GM12864 (cell line): ENCODE data around the gene METTL5.
"Not testable (repeated sequence)": the region's sequence is repeated elsewhere in the genome, so short reads cannot be mapped to it uniquely, and the experiment has no call there.

ENCODE experiments used
- DNase-seq: peaks from one replicate; pipeline ENCODE4 v3.0.0-alpha.2; 2011; ENCODE audit warnings: low read depth
- H3K4me3 ChIP-seq: 2 replicates; pipeline ENCODE4 v1.5.1; 2011; ENCODE audit warnings: mild to moderate bottlenecking, low read depth, low read length, control low read depth
- CTCF ChIP-seq: IDR thresholded peaks from 2 replicates; pipeline ENCODE4 v1.5.1; 2011; ENCODE audit warnings: low read depth, mild to moderate bottlenecking, moderate library complexity, low read length, control low read depth, inconsistent platforms; ENCODE audit errors: missing control alignments

The METTL5 gene

DNA sequence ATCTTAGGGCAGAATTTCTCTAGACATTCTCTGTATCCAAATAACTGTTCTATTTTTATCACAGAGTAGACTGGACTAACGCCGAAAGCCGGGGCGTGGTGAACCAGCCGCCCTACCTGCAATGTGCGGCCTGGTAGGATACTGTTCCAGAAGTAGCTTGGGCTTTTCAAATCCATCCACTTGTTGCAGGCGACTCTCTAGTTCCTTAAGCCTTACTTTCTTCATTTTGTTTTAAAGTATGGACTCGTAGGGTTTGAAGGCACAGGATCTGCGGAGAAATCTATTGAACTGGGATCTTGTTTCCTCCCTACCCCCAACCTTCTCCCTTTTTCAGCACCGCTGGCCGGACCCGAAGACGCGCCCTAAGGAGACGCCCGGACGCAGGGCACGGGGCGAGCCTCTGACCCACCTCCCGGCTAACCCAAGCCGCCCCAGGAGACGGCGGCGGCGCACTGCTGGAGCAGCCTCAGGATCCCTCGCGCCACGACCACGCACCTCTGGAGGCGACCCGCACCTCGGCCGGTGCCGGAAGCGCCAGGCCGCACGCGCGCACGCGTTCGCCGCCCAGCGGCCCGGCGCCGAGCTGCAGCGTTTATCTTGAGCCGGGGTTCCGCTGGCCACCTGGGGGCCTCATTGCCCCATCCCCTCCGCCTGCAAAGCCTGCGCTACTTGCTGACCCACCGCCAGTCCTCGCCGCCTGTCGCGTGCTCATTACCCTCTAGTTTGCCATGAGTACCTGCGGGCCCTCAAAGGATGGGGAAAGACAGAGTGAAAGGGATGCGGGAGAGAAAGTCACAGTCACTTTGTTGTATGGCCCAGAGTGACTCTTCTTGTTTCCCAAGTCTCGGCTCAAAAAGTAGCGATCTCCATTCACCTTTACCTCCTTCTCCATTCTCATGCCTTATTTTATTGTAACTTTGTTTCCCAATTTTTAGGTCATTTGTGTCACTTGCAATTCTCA, at the start of gene METTL5:
Gene METTL5, minus strand, starts transcription at position 533 of the 961 bp plus-strand sequence. Its CDS starts 308 bp downstream, at position 225.
- H3K4me3 ChIP-seq = peak within 1 kb of the TSS; percentile 57
- DNase-seq = peak; percentile 41
- TF ChIP-seq CTCF = peak; percentile 94

GRCh38 chr2:169871994-169872393, 47.3 kb upstream of the METTL5 start:
- TF ChIP-seq CTCF = no peak
- DNase-seq = no peak
- H3K4me3 ChIP-seq = no peak overlapping the region

GRCh38 chr2:169871369-169871768, 46.7 kb upstream of the METTL5 start:
- not testable (repeated sequence) for H3K4me3 ChIP-seq, DNase-seq

DNA sequence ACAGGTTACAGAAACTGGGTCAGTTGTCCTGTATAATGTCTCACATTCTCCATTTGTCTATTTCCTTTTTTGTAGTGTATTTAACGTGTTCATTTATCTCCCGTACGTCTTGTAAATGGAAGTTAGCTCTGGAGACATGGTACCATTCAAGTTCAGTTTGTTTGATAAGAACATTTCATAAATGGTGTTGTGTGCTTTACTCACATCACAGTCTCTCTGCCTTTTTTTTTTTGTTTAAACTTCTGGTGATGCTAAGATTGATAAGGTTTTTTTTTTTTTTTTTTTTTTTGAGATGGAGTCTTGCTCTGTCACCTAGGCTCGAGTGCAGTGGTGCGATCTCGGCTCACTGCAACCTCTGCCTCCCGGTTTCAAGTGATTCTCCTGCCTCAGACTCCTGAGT, 44.2 kb upstream of the METTL5 start:
- H3K4me3 ChIP-seq = no peak overlapping the region
- DNase-seq = no peak

DNA sequence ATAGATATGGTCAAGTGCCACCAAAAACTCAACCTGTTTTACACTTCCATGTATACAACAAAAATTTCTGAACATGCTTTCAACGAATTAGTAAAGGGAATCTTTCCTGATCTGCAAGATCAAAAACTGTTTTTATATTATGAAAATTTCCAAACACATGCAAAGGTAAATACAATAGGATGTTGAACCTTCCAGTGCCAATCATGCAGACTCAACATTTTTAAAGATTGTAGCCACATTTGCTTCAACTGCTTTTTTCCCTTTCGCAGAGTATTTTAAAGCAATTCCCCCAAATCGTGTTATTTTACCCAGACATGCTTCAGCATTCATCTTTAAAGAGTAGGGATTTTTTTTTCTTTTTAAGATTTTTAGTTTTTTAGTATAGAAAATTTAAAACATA, 42.9 kb upstream of the METTL5 start:
- no peak for TF ChIP-seq CTCF
- H3K4me3 ChIP-seq = no peak overlapping the region
- no peak for DNase-seq

More for the DNA sequence above, 44.2 kb upstream of the METTL5 start:
- TF ChIP-seq CTCF = no peak

GRCh38 chr2:169866230-169866629, 41.5 kb upstream of the METTL5 start:
- H3K4me3 ChIP-seq, DNase-seq: not testable (repeated sequence)

- DNase-seq = no peak
- TF ChIP-seq CTCF = no peak
These were observed 40.8 kb upstream of the METTL5 start for GRCh38 chr2:169865492-169865891.

GRCh38 chr2:169862816-169863215, 38.1 kb upstream of the METTL5 start:
- TF ChIP-seq CTCF = no peak
- no peak for DNase-seq
- H3K4me3 ChIP-seq = no peak overlapping the region

More at GRCh38 chr2:169865492-169865891, 40.8 kb upstream of the METTL5 start:
- no peak overlapping the region for H3K4me3 ChIP-seq
